ENCODE data around the gene MLN.

The MLN gene

DNA sequence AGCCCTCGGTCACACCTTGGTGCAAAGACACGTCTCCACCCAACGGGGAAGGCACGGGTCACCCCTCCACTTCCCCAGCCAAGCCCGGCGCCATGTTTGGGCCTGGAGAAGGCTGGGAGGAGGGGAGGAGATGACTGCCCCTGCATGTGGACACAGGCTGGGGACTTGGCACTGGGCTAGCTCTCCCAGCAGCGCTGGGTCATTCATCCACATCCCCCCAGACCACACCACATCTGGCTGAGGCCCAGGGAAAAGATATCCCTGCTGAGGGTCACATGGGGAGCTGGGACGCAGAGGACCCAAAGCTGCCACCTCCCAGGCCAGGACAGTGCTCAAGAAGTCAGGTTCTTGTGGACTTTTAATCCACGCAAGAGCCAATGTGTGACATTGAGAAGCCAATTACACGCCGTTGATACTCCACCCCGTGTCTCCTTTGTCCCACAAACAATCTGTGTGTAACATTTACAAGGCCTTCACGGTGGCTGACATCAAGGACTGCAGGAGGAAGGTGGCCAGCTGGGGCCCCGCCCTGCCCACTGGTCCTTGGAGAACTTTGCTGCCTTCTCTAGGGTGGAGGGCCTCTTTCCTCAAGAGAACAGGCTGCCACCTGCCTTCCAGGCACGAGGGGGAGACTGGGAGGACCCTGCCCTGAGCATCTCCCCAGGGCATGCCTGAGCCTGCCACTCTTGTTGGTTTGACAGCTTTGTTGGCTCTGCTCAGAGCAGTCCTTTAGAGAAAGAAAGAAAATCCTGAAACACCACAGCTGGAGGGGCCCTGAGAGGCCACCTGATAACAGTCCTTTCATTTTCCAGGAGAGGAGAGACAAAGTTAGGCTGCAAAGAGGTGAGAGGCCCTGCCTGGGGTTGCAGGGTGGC, 51.8 kb downstream of the MLN start:
- no peaks in the 10 kb centered on the region for H3K9me3 ChIP-seq (ENCODE audit: insufficient read depth, low read depth, low read length)
- no peaks in the 10 kb centered on the region for H3K36me3 ChIP-seq (ENCODE audit: insufficient read depth, low read length)
- no peaks in the 10 kb centered on the region for H4K20me1 ChIP-seq (ENCODE audit: insufficient read depth, low read length, poor library complexity, severe bottlenecking)
- H3K9ac ChIP-seq (ENCODE audit: low read depth, low read length, poor library complexity, severe bottlenecking), result no peak overlapping the region
- H3K4me2 ChIP-seq (ENCODE audit: low read depth, low read length, poor library complexity, severe bottlenecking), result no peak overlapping the region
- no peaks in the 10 kb centered on the region for H3K9me2 ChIP-seq (replicated peaks; ENCODE audit: low read depth, low read length)
- no peaks in the 10 kb centered on the region for H3K79me2 ChIP-seq (ENCODE audit: insufficient read depth, low read length)
- TF ChIP-seq, protein P1, sequence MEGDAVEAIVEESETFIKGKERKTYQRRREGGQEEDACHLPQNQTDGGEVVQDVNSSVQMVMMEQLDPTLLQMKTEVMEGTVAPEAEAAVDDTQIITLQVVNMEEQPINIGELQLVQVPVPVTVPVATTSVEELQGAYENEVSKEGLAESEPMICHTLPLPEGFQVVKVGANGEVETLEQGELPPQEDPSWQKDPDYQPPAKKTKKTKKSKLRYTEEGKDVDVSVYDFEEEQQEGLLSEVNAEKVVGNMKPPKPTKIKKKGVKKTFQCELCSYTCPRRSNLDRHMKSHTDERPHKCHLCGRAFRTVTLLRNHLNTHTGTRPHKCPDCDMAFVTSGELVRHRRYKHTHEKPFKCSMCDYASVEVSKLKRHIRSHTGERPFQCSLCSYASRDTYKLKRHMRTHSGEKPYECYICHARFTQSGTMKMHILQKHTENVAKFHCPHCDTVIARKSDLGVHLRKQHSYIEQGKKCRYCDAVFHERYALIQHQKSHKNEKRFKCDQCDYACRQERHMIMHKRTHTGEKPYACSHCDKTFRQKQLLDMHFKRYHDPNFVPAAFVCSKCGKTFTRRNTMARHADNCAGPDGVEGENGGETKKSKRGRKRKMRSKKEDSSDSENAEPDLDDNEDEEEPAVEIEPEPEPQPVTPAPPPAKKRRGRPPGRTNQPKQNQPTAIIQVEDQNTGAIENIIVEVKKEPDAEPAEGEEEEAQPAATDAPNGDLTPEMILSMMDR (conservative IDR thresholded peaks at IDR 0.05; ENCODE audit: low read length), result no peak
- TF ChIP-seq EZH2phosphoT487 (IDR thresholded peaks at IDR 0.05; ENCODE audit: borderline replicate concordance), result no peak
- no peak overlapping the region for H2AFZ ChIP-seq (ENCODE audit: low read length)
- no peaks in the 10 kb centered on the region for H3K27me3 ChIP-seq (ENCODE audit: insufficient read depth, low read length, poor library complexity, severe bottlenecking)
- no peak overlapping the region for H3K4me3 ChIP-seq (ENCODE audit: low read length, poor library complexity, severe bottlenecking)
- H3K4me1 ChIP-seq (ENCODE audit: insufficient read depth, low read length, poor library complexity, severe bottlenecking), result peaks cover 5% of the 10 kb centered on the region
- no peaks in the 10 kb centered on the region for H3F3A ChIP-seq (ENCODE audit: low read depth)

DNA sequence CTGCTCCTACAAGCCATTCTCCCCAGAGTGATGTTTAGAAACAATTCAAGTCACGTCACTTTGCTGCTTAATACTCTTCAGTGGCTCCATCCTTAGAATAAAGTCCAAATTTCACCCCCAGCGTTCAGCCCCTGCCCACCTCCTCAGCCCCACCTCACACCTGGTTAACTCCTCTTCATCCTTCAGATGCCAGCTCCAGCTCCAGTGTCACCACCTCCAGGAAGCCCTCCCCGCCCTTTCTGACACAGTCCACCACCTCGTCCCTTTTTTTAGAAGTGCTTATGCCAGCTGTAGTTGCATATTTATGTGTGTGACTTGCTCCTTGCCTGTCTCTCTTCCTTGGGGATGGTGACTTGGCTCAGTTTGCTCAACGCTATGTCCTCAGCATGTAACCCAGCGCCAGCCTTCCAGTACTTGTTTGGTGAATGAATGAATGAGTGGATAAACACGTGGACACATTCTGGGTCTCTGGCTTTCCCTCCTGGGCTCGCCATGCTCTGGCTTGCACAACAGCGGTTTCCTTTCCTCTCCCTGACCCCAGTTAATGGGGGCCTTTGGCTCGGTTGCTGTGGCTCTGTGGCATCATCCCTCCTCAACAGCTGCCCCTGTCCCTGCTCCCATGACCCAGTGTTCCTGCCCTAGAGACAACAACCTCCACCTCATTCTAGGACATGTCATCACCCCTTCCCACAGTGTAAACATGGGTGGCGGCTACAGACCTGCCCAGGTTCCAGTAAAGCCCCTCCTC, 53.4 kb downstream of the MLN start:
- H3K9me3 ChIP-seq (ENCODE audit: insufficient read depth, low read depth, low read length), result no peaks in the 10 kb centered on the region
- H3K9me2 ChIP-seq (replicated peaks; ENCODE audit: low read depth, low read length), result no peaks in the 10 kb centered on the region
- H3K4me3 ChIP-seq (ENCODE audit: low read length, poor library complexity, severe bottlenecking), result no peak overlapping the region
- H3K36me3 ChIP-seq (ENCODE audit: insufficient read depth, low read length), result no peaks in the 10 kb centered on the region
- H3K79me2 ChIP-seq (ENCODE audit: insufficient read depth, low read length), result no peaks in the 10 kb centered on the region
- TF ChIP-seq, protein P1 (conservative IDR thresholded peaks at IDR 0.05; ENCODE audit: low read length), result no peak
- no peak for TF ChIP-seq EZH2phosphoT487 (IDR thresholded peaks at IDR 0.05; ENCODE audit: borderline replicate concordance)
- H3K4me1 ChIP-seq (ENCODE audit: insufficient read depth, low read length, poor library complexity, severe bottlenecking), result peaks cover 14% of the 10 kb centered on the region
- H3K27me3 ChIP-seq (ENCODE audit: insufficient read depth, low read length, poor library complexity, severe bottlenecking), result no peaks in the 10 kb centered on the region
- no peak overlapping the region for H3K9ac ChIP-seq (ENCODE audit: low read depth, low read length, poor library complexity, severe bottlenecking)
- H2AFZ ChIP-seq (ENCODE audit: low read length), result no peak overlapping the region
- no peaks in the 10 kb centered on the region for H4K20me1 ChIP-seq (ENCODE audit: insufficient read depth, low read length, poor library complexity, severe bottlenecking)
- H3F3A ChIP-seq (ENCODE audit: low read depth), result no peaks in the 10 kb centered on the region
- no peak overlapping the region for H3K4me2 ChIP-seq (ENCODE audit: low read depth, low read length, poor library complexity, severe bottlenecking)

DNA sequence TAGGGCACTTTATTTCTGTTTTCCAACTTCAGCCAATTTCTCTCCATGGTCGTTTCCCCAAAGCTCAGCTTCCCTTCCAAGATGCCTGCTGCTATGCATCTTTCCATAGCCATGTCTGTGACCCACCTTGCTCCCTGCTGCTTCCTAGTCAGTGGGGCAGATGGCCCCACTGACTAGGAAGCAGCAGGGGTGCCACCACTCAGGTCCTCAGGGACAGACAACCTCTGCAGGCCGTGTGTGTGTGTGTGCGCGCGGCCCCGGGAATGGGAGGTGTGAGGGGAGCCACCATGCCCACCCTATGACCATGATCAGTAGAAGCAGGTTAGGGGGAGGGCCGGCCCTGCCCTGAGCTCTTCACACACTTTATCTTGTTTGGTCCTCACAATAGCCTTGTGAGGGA, 54.4 kb downstream of the MLN start:
- Histone ChIP-seq H4K20me1 (ENCODE audit: insufficient read depth, low read length, poor library complexity, severe bottlenecking) (no peaks in the 10 kb centered on the region), H3K9ac (ENCODE audit: low read depth, low read length, poor library complexity, severe bottlenecking) (no peak overlapping the region), H3K27me3 (ENCODE audit: insufficient read depth, low read length, poor library complexity, severe bottlenecking) (no peaks in the 10 kb centered on the region), H3F3A (ENCODE audit: low read depth) (no peaks in the 10 kb centered on the region), H2AFZ (ENCODE audit: low read length) (no peak overlapping the region), H3K79me2 (ENCODE audit: insufficient read depth, low read length) (no peaks in the 10 kb centered on the region), H3K9me2 (replicated peaks; ENCODE audit: low read depth, low read length) (no peaks in the 10 kb centered on the region), H3K4me2 (ENCODE audit: low read depth, low read length, poor library complexity, severe bottlenecking) (no peak overlapping the region), H3K9me3 (ENCODE audit: insufficient read depth, low read depth, low read length) (no peaks in the 10 kb centered on the region), H3K4me3 (ENCODE audit: low read length, poor library complexity, severe bottlenecking) (no peak overlapping the region), H3K4me1 (ENCODE audit: insufficient read depth, low read length, poor library complexity, severe bottlenecking) (peaks cover 23% of the 10 kb centered on the region), H3K36me3 (ENCODE audit: insufficient read depth, low read length) (no peaks in the 10 kb centered on the region)
- TF ChIP-seq, protein P1 (conservative IDR thresholded peaks at IDR 0.05; ENCODE audit: low read length), result no peak
- TF ChIP-seq EZH2phosphoT487 (IDR thresholded peaks at IDR 0.05; ENCODE audit: borderline replicate concordance), result no peak
